HG03175 (cell line): ENCODE data around the gene MAMDC2.

Source experiments
- ATAC-seq: cut with Tn5 transposase; IDR thresholded peaks from one replicate; pipeline ENCODE4 v1.9.1; 2021; ENCODE audit warnings: mild to moderate bottlenecking, moderate library complexity; ENCODE audit not compliant: unreplicated experiment

MAMDC2 gene, protein sequence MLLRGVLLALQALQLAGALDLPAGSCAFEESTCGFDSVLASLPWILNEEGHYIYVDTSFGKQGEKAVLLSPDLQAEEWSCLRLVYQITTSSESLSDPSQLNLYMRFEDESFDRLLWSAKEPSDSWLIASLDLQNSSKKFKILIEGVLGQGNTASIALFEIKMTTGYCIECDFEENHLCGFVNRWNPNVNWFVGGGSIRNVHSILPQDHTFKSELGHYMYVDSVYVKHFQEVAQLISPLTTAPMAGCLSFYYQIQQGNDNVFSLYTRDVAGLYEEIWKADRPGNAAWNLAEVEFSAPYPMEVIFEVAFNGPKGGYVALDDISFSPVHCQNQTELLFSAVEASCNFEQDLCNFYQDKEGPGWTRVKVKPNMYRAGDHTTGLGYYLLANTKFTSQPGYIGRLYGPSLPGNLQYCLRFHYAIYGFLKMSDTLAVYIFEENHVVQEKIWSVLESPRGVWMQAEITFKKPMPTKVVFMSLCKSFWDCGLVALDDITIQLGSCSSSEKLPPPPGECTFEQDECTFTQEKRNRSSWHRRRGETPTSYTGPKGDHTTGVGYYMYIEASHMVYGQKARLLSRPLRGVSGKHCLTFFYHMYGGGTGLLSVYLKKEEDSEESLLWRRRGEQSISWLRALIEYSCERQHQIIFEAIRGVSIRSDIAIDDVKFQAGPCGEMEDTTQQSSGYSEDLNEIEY

DNA sequence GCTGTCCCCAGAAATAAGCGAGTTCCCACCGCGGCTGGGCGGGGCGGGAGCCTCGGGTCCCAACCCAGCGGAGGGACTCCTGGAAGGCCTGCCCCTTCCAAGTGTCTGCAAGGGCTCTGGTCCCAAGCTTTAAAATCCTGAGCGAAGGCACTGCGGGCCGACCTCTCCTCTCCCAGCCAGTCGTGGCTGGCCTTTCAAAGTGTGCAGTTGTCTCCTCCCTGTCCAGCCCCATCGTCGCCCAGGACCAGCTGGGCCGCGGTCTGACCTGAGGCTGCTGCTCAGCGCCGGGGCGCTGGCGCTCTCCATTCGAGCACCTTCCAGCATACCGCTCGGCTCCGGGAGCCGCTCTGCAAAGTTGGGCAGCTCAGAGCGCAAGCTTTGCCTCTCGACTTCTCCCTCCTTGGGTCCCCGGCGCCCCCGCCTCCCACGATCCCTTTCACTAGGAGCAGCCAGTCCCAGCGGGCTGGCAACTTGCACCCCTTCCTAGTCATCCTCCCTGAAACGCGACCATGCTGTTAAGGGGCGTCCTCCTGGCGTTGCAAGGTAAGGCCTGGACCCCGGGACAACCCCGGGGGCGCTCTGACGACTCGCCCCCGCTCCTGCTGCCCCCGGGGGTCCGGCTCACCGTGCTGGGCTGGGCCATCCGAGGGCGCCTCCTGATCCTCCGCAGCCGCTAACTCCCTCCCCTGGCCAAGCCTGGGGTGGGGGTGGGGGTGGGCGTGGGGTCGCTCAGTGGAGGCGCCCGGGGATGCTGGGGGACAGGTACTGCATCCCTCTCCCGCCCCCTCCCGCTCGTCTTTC lies at the start of gene MAMDC2:
Gene MAMDC2 (plus strand): TSS at position 160 of the 801 bp plus-strand sequence. CDS start 350 bp downstream, at position 510.
- ATAC-seq, result no peak

- ATAC-seq, result no peak
Measured at GRCh38 chr9:69995846-69996245, 47.8 kb upstream of the MAMDC2 start.

GRCh38 chr9:69996967-69997366 lies 46.7 kb upstream of the MAMDC2 start:
- ATAC-seq, result no peak

DNA sequence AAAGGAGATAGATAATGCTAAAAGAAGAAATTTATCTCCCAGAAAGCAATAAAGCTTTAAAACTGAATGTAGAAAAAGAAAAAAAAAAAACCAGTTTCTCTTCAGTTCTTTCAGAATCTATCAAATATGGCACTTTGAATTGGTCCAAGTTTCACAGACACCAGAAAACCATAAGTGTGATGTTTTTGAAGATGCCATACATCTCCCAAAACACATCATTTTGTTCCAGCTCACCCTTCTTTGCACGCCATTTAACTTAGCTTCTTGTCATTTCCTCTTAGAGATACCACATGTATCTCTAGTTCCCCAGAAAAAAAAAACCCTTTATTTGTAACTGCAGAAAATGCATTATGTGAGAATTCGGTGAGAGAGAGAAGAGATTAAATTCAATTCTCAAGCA lies 46.1 kb upstream of the MAMDC2 start:
- no peak for ATAC-seq

DNA sequence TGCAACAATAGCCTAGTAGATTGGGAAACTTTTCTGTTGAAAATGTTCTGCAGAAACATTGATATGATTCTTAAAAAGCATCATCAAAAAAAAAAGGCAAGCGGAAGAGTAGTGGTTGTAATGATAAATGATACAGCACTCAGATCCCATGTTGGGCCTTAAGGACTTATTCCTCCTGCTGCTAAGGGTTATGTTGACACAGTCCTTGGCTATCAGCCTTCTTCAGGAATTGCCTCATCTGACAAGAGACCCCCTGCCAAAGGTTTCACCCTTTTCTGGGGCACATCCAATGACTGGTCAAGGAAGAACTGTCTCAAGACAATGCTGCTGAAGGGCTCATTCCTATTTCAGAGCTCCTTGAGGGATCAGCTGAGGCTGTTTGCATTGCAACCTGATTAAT lies 44.3 kb upstream of the MAMDC2 start:
- ATAC-seq, result no peak

- ATAC-seq, result no peak
Measured at GRCh38 chr9:70000469-70000868, 43.2 kb upstream of the MAMDC2 start.

- no peak for ATAC-seq
Measured at GRCh38 chr9:70003901-70004714, 39.5 kb upstream of the MAMDC2 start.

GRCh38 chr9:70006306-70006705 lies 37.3 kb upstream of the MAMDC2 start:
- no peak for ATAC-seq

DNA sequence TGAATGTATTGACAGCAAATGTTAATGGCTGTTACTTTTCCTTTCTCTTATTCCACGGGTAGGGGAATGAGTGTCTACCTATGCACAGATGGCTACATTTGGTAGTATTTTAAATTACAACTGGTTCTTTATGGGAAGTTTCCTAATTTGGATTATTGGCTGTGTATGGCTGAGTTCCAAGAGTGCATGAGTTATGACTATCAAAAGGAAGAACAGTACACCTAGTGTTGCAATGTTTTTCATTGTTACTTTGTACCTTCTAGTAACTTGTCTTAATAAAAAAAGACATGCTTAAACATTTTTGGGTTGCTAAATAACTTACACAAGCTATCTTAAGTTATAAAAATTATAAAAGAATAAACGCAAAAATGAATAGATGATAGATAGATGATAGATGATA lies 35.8 kb upstream of the MAMDC2 start:
- no peak for ATAC-seq

DNA sequence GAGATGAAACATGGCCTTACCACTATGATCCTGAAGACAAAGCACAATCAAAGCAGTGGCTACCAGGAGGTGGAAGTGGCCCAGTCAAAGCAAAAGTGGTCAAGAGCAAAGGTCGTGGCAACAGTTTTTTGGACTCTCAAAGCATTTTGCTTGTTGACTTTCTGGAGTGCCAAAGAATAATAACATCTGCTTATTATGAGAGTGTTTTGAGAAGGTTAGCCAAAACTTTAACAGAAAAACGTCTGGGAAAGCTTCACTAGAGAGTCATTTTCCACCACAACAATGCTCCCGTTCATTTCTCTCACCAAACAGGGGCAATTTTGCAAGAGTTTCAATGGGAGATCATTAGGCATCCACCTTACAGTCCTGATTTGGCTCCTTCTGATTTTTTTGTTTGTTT lies 33.6 kb upstream of the MAMDC2 start:
- no peak for ATAC-seq

DNA sequence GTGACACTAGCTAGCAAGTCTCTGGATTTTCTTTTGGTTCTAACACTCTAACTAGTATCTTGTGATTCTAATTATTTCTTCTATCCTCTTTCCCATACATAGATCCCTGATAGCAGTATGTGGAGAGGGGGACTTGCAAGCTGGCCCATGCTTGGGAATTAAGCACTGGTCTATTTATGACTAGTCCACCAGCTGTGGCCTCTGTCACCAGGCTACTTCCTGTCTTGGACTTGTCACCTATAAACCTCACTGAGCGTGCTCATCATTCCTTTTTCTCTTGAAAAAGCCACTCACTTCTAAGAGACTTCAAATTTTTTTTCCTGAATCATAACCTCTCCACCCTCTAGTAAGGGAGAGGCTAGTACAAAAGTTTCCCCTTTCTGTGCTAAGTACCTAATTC lies 32.3 kb upstream of the MAMDC2 start:
- ATAC-seq, result no peak

DNA sequence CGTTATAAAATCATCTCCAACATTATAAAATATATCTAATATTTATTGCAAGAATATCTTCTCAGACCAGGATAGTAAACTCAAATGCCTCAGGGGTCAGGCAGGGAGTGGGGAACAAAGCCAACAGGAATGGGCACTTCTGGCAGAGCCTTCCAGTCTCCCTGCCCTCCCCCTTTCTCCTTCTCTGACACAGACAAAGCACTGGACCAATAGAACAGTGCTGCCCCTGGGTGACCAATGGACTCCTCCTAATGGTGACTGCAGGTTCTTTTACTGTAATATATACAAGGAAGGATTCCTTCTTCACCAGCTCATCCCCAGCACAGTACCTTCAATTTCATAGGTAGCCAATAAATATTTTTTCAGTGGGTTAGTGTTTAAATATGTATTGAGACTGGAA lies 31.1 kb upstream of the MAMDC2 start:
- ATAC-seq, result no peak

DNA sequence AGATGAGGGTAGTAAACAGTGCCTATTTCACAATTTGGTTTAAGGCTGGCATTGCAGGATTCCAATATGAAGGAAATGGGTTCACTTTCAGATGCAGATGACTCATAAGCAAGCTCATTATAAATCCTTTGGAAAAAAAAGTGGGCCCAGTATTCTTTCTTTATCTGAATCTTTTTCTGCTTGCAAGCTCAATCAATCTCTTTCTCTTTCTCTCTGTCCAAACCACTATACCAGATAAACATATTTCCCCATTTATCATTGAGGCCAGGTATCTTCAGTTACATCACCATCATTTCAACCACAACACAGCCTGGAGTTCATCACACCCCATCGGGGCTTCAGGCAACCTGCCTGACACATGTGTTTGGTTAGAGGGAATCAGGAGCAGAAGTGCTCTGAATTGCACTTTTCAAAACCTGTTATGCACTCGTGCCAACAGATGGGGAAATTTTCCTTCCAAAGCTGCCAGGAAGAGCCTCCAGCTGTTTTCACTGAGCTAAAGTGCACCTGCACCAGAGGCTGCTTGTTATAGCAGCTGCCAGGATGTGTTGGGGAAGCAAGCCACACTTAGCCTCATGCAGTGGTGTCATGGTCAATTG lies 30.0 kb upstream of the MAMDC2 start:
- ATAC-seq, result no peak

DNA sequence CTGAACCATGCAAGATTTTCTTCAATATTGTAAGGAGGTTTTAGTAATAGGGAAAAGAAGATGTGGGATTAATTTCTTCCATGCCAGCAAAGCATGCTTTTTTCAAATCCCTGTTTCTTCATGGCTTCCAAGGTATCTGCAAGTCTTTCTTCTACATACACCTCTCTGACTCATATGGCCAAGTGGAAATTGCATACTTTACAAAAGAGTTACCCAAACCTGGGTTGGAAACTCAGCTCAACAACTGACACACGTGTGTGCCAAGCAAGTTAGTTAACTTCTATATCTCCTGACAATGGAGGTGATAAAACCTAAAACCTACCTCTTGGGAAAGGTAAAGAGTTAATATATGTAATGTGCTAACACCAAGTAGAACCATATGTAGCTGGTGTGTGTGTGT lies 28.5 kb upstream of the MAMDC2 start:
- ATAC-seq, result no peak

GRCh38 chr9:70020217-70020616 lies 23.4 kb upstream of the MAMDC2 start:
- no peak for ATAC-seq

DNA sequence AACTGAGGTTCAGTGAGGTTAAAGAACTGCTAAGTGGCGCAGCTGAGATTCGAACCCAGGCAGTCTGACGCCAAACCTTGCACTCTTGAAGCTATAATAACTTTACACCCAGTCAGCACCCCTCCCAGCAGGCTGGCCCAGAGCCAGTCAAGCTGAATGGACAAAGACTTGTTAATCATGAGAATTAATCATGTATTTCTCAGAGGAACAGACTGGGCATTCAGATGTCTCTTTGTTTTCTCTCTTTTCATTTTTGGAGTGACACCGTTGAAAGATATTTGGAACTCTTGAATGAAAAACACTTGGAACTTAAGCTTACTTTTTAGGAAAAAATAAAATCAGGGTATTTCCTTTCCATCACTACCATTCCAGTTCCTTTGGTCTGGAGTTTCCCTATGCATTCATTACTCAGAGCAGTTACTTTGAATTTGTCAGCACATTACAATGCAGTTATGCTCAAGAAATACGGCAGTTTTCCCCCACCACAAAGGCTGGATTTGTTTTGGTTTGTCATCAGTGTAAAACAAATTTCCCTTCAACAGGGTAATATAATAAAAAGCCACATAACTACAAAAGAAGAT lies 22.6 kb upstream of the MAMDC2 start:
- ATAC-seq, result no peak

DNA sequence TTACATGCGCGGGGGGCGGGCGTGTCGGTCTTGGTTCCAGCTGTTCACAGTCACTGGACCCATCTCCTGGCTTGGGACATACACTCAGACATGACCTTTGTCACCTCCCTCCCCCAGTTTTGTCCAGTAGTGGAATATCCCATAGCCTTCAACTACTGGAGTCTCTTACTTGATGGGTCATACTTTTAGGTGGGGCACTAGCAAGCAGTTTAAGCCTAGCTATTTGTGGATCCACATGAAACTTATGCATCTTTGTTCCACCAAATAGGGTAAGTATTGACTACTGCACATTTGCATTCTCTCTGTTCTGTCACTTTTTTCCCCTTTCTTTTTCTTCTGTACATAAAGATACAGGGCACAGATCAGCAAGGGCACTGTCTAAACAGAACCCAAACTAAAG lies 15.4 kb upstream of the MAMDC2 start:
- ATAC-seq, result no peak

GRCh38 chr9:70030156-70030555 lies 13.5 kb upstream of the MAMDC2 start:
- ATAC-seq, result no peak

DNA sequence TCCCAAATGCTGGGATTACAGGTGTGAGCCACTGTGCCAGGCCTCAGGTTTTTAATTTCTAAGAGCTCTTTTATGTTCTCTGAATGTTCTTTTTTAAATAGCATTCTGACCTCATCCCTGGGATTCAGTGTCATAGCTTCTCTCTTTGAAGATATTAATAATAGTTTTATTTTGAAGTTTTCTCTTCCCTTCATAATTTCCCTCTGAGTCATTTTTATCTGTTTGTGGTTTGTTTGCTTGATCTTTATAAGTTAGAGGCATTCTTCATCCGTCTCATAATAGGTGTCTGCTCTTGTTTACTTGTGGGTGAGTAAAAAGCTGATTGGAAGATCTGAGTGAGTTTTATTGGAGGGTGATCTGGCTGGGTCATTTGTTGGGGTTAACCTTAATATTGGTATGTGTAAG lies 12.5 kb upstream of the MAMDC2 start:
- ATAC-seq, result no peak

DNA sequence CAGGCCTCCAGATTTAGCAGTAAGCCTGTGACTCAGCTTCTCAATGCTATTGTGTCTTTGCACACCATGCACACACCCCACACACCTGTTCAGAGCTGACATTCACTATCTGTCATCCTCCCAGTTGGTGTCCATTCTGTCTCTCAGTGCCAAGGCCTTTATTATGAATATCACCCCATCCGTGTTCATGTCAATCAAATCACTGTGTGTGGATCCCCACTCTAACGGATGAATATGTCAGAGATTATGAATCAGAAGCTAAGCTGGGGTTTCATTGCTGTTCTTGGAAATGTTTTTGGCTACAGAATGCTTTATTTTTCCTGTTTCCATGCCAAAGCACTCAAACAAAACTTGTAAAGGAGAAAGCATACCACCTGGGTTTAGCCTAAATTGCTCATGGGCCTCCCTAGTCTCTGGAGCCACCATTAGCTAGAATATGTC lies 9.4 kb upstream of the MAMDC2 start:
- no peak for ATAC-seq
